ENCODE measurements around the gene TMEM116. TPM values are rescaled to one million over a fixed set of nuclear protein-coding genes. Genes with fewer than 3 reads are reported as not detected.
A peak's percentile ranks its signal among the peaks of the same experiment; 100 is the strongest.

The TMEM116 gene
- total RNA-seq, 1 experiment from 2014 or later: 4.4 TPM

DNA sequence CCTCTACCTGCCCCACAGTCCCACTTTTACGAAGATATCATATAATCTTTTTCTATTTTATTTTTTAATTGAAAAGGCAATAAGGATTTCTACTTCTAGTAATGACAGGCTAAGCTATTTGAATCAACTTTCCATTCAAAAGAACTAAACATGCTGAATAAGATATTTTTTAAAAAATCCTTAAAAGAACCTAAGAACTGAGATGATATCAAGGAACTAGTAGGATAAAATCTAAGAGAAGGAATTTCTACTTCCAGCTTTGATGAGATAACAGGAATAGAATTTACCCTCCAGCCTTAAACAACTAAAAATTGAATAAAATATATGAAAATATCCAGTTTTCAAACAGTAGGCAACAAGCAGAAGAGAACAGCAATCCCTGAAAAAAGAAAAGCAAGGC, 69.0 kb downstream of the TMEM116 start:
- peaks cover 9% of the 10 kb centered on the region; the same call in 1 of the 2 replicates for H3K4me1 ChIP-seq (ENCODE audit: insufficient read depth, low read length)
- H3K9me2 ChIP-seq (replicated peaks; ENCODE audit: low read length): no peaks in the 10 kb centered on the region
- BruUV-seq (replicated peaks): no TSS peak
- no peak for ATAC-seq
- no peak overlapping the region for H2AFZ ChIP-seq (ENCODE audit: low read length)
- H3K4me2 ChIP-seq (ENCODE audit: low read length): no peak overlapping the region
- H3K9me3 ChIP-seq (ENCODE audit: low read length): no peaks in the 10 kb centered on the region
- intact Hi-C loops (cut with micrococcal nuclease): loop anchor here (1.0 to 2.0 kb wide), 2 partner anchors 40 to 119 kb away; no protein-coding TSS in a partner anchor
- no peak for DNase-seq
- H3K27me3 ChIP-seq (ENCODE audit: low read length): no peaks in the 10 kb centered on the region
- POLR2A ChIA-PET (ENCODE audit: unreplicated experiment): no interaction called here
- H3F3A ChIP-seq (ENCODE audit: low read length, unreplicated experiment): no peaks in the 10 kb centered on the region
- H3K4me3 ChIP-seq (ENCODE audit: low read length): no peak overlapping the region
- TF ChIP-seq, protein P1, sequence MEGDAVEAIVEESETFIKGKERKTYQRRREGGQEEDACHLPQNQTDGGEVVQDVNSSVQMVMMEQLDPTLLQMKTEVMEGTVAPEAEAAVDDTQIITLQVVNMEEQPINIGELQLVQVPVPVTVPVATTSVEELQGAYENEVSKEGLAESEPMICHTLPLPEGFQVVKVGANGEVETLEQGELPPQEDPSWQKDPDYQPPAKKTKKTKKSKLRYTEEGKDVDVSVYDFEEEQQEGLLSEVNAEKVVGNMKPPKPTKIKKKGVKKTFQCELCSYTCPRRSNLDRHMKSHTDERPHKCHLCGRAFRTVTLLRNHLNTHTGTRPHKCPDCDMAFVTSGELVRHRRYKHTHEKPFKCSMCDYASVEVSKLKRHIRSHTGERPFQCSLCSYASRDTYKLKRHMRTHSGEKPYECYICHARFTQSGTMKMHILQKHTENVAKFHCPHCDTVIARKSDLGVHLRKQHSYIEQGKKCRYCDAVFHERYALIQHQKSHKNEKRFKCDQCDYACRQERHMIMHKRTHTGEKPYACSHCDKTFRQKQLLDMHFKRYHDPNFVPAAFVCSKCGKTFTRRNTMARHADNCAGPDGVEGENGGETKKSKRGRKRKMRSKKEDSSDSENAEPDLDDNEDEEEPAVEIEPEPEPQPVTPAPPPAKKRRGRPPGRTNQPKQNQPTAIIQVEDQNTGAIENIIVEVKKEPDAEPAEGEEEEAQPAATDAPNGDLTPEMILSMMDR (conservative IDR thresholded peaks at IDR 0.05; ENCODE audit: low read depth, low read length): no peak
- no peak for TF ChIP-seq EZH2 (IDR thresholded peaks at IDR 0.05; ENCODE audit: low read length, unreplicated experiment)
- TF ChIP-seq EZH2phosphoT487 (IDR thresholded peaks at IDR 0.05; ENCODE audit: borderline replicate concordance, low read length): no peak
- CTCF ChIA-PET: interaction anchor here (1.0 kb wide), 1 partner anchor 69 kb away, joined by 3 read pairs; the partner anchor contains the start of gene TMEM116
- no peaks in the 10 kb centered on the region for H3K36me3 ChIP-seq (ENCODE audit: low read depth, low read length)
- no peak overlapping the region for H3K27ac ChIP-seq (ENCODE audit: low read length)
- no peaks in the 10 kb centered on the region for H3K79me2 ChIP-seq (ENCODE audit: low read length)
- no peaks in the 10 kb centered on the region for H4K20me1 ChIP-seq (ENCODE audit: low read length)
- H3K9ac ChIP-seq (ENCODE audit: low read length): no peak overlapping the region

DNA sequence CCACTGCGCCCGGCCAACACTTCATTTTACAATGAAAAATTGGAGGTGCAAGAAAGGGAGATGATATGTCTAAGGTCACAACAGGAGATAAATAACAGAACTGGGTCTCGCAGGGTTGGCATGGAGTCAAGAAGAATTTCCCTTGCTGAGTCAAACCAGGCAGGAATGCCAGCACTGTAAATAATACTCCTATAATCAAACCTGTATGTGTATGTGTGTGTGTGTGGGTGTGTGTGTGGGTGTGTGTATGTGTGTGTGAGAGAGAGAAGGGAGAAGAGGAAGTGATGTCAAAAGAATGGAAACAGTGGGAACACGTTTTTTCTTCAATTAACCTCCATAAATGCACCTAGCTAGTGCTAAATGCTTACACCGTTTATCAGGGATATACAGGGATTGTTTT, 70.4 kb downstream of the TMEM116 start:
- ChIA-PET POLR2A (ENCODE audit: unreplicated experiment) (no interaction called here), CTCF (no interaction called here)
- H3K79me2 ChIP-seq (ENCODE audit: low read length): no peaks in the 10 kb centered on the region
- no peaks in the 10 kb centered on the region for H3K36me3 ChIP-seq (ENCODE audit: low read depth, low read length)
- no peaks in the 10 kb centered on the region for H3F3A ChIP-seq (ENCODE audit: low read length, unreplicated experiment)
- H3K9ac ChIP-seq (ENCODE audit: low read length): no peak overlapping the region
- H3K27ac ChIP-seq (ENCODE audit: low read length): no peak overlapping the region
- no peak overlapping the region for H3K4me3 ChIP-seq (ENCODE audit: low read length)
- no peak overlapping the region for H3K4me2 ChIP-seq (ENCODE audit: low read length)
- no peaks in the 10 kb centered on the region for H3K9me3 ChIP-seq (ENCODE audit: low read length)
- no peak for TF ChIP-seq EZH2 (IDR thresholded peaks at IDR 0.05; ENCODE audit: low read length, unreplicated experiment)
- peaks cover 9% of the 10 kb centered on the region; the same call in 1 of the 2 replicates for H3K4me1 ChIP-seq (ENCODE audit: insufficient read depth, low read length)
- no TSS peak for BruUV-seq (replicated peaks)
- DNase-seq (peak; percentile 94), ATAC-seq (peak; percentile 88)
- no peaks in the 10 kb centered on the region for H4K20me1 ChIP-seq (ENCODE audit: low read length)
- H2AFZ ChIP-seq (ENCODE audit: low read length): peak overlapping the region; percentile 11; the same call in 1 of the 2 replicates
- H3K9me2 ChIP-seq (replicated peaks; ENCODE audit: low read length): no peaks in the 10 kb centered on the region
- H3K27me3 ChIP-seq (ENCODE audit: low read length): no peaks in the 10 kb centered on the region
- intact Hi-C loops (cut with micrococcal nuclease): loop anchor here (2.0 kb wide), 1 partner anchor 118 kb away; no protein-coding TSS in a partner anchor

DNA sequence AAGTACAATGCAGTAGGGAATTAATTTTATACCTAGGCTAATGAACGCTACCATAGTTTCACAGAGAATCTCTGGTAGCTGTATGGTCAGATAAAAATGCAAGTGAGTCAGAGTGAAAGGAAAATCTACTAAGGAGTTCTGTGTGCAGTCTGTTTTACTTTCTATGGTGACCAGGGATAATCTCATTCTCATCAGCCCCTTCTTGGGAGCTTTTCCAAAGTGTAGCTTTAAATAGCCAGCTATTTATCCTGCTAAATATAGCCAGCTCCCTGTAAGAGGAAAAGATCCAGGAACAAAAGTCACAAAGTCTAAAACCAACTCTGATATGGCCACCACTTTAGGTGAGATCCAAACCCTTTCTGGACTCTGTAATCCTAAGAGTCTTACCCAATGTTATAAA, 75.5 kb downstream of the TMEM116 start:
- no peak for ATAC-seq
- no TSS peak for BruUV-seq (replicated peaks)
- no peaks in the 10 kb centered on the region for H3K9me3 ChIP-seq (ENCODE audit: low read length)
- no peak overlapping the region for H2AFZ ChIP-seq (ENCODE audit: low read length)
- TF ChIP-seq EZH2 (IDR thresholded peaks at IDR 0.05; ENCODE audit: low read length, unreplicated experiment): no peak
- TF ChIP-seq EZH2phosphoT487 (IDR thresholded peaks at IDR 0.05; ENCODE audit: borderline replicate concordance, low read length): no peak
- TF ChIP-seq, protein P1 (conservative IDR thresholded peaks at IDR 0.05; ENCODE audit: low read depth, low read length): no peak
- H3K27me3 ChIP-seq (ENCODE audit: low read length): no peaks in the 10 kb centered on the region
- no peaks in the 10 kb centered on the region for H4K20me1 ChIP-seq (ENCODE audit: low read length)
- no peak overlapping the region for H3K27ac ChIP-seq (ENCODE audit: low read length)
- peaks cover 2% of the 10 kb centered on the region; the same call in 1 of the 2 replicates for H3K4me1 ChIP-seq (ENCODE audit: insufficient read depth, low read length)
- H3K4me3 ChIP-seq (ENCODE audit: low read length): no peak overlapping the region
- no peaks in the 10 kb centered on the region for H3K9me2 ChIP-seq (replicated peaks; ENCODE audit: low read length)
- DNase-seq: no peak
- POLR2A ChIA-PET (ENCODE audit: unreplicated experiment): no interaction called here
- CTCF ChIA-PET: no interaction called here
- no peak overlapping the region for H3K9ac ChIP-seq (ENCODE audit: low read length)
- H3K4me2 ChIP-seq (ENCODE audit: low read length): no peak overlapping the region
- H3K36me3 ChIP-seq (ENCODE audit: low read depth, low read length): no peaks in the 10 kb centered on the region
- intact Hi-C loops (cut with micrococcal nuclease): no loop called here
- H3K79me2 ChIP-seq (ENCODE audit: low read length): no peaks in the 10 kb centered on the region
- H3F3A ChIP-seq (ENCODE audit: low read length, unreplicated experiment): no peaks in the 10 kb centered on the region

Data from PC-3 (cell line).